ENCODE results near the gene TTC39A.

Gene TTC39A

GRCh38 chr1:51306950-51307349, 23.4 kb downstream of the TTC39A start:
- Histone ChIP-seq H3K27me3 (ENCODE audit: insufficient read depth, insufficient read length) (no peaks in the 10 kb centered on the region), H3K4me3 (ENCODE audit: insufficient read length, low read depth) (no peak overlapping the region), H3K9ac (ENCODE audit: insufficient read length, low read depth) (no peak overlapping the region), H3K4me1 (ENCODE audit: insufficient read depth, insufficient read length) (peaks cover 29% of the 10 kb centered on the region), H3K36me3 (ENCODE audit: insufficient read depth, insufficient read length, low read length) (no peaks in the 10 kb centered on the region), H3K9me3 (ENCODE audit: insufficient read depth, low read length) (no peaks in the 10 kb centered on the region)
- no peak for DNase-seq (ENCODE audit: low read depth, low spot score)
- TF ChIP-seq YY1 (IDR thresholded peaks at IDR 0.05; ENCODE audit: insufficient read depth, insufficient read length) (no peak), ZNF274 (IDR thresholded peaks at IDR 0.05; ENCODE audit: low read depth, low read length) (no peak), SUZ12 (IDR thresholded peaks at IDR 0.05; ENCODE audit: extremely low read depth, insufficient read depth, insufficient read length) (no peak)

- peaks cover 23% of the 10 kb centered on the region for H3K4me1 ChIP-seq (ENCODE audit: insufficient read depth, insufficient read length)
- DNase-seq (ENCODE audit: low read depth, low spot score) = no peak
- no peaks in the 10 kb centered on the region for H3K27me3 ChIP-seq (ENCODE audit: insufficient read depth, insufficient read length)
- no peaks in the 10 kb centered on the region for H3K9me3 ChIP-seq (ENCODE audit: insufficient read depth, low read length)
- no peak overlapping the region for H3K4me3 ChIP-seq (ENCODE audit: insufficient read length, low read depth)
- H3K9ac ChIP-seq (ENCODE audit: insufficient read length, low read depth) = peak overlapping the region; percentile 34
- no peak for TF ChIP-seq ZNF274 (IDR thresholded peaks at IDR 0.05; ENCODE audit: low read depth, low read length)
- no peak for TF ChIP-seq SUZ12 (IDR thresholded peaks at IDR 0.05; ENCODE audit: extremely low read depth, insufficient read depth, insufficient read length)
- no peak for TF ChIP-seq YY1 (IDR thresholded peaks at IDR 0.05; ENCODE audit: insufficient read depth, insufficient read length)
- no peaks in the 10 kb centered on the region for H3K36me3 ChIP-seq (ENCODE audit: insufficient read depth, insufficient read length, low read length)
Measured at GRCh38 chr1:51305371-51305823, 25.0 kb downstream of the TTC39A start.

GRCh38 chr1:51304360-51304759, 26.0 kb downstream of the TTC39A start:
- no peak for DNase-seq (ENCODE audit: low read depth, low spot score)
- no peaks in the 10 kb centered on the region for H3K36me3 ChIP-seq (ENCODE audit: insufficient read depth, insufficient read length, low read length)
- H3K4me3 ChIP-seq (ENCODE audit: insufficient read length, low read depth) = no peak overlapping the region
- no peaks in the 10 kb centered on the region for H3K27me3 ChIP-seq (ENCODE audit: insufficient read depth, insufficient read length)
- H3K9me3 ChIP-seq (ENCODE audit: insufficient read depth, low read length) = peaks cover 3% of the 10 kb centered on the region; the same call in 1 of the 2 replicates
- no peak overlapping the region for H3K9ac ChIP-seq (ENCODE audit: insufficient read length, low read depth)
- TF ChIP-seq YY1 (IDR thresholded peaks at IDR 0.05; ENCODE audit: insufficient read depth, insufficient read length) (no peak), SUZ12 (IDR thresholded peaks at IDR 0.05; ENCODE audit: extremely low read depth, insufficient read depth, insufficient read length) (no peak)
- H3K4me1 ChIP-seq (ENCODE audit: insufficient read depth, insufficient read length) = peaks cover 23% of the 10 kb centered on the region

- TF ChIP-seq YY1 (IDR thresholded peaks at IDR 0.05; ENCODE audit: insufficient read depth, insufficient read length) = no peak
- no peak for TF ChIP-seq SUZ12 (IDR thresholded peaks at IDR 0.05; ENCODE audit: extremely low read depth, insufficient read depth, insufficient read length)
- TF ChIP-seq ZNF274 (IDR thresholded peaks at IDR 0.05; ENCODE audit: low read depth, low read length) = no peak
- H3K9ac ChIP-seq (ENCODE audit: insufficient read length, low read depth) = no peak overlapping the region
- DNase-seq (ENCODE audit: low read depth, low spot score) = no peak
Measured at GRCh38 chr1:51303751-51304251, 26.6 kb downstream of the TTC39A start.

GRCh38 chr1:51303315-51303714, 27.0 kb downstream of the TTC39A start:
- peaks cover 14% of the 10 kb centered on the region for H3K4me1 ChIP-seq (ENCODE audit: insufficient read depth, insufficient read length)
- no peaks in the 10 kb centered on the region for H3K36me3 ChIP-seq (ENCODE audit: insufficient read depth, insufficient read length, low read length)
- peaks cover 12% of the 10 kb centered on the region; the same call in 1 of the 2 replicates for H3K9me3 ChIP-seq (ENCODE audit: insufficient read depth, low read length)
- H3K27me3 ChIP-seq (ENCODE audit: insufficient read depth, insufficient read length) = no peaks in the 10 kb centered on the region
- no peak for DNase-seq (ENCODE audit: low read depth, low spot score)
- H3K4me3 ChIP-seq (ENCODE audit: insufficient read length, low read depth) = no peak overlapping the region
- no peak overlapping the region for H3K9ac ChIP-seq (ENCODE audit: insufficient read length, low read depth)
- TF ChIP-seq ZNF274 (IDR thresholded peaks at IDR 0.05; ENCODE audit: low read depth, low read length) (no peak), YY1 (IDR thresholded peaks at IDR 0.05; ENCODE audit: insufficient read depth, insufficient read length) (no peak), SUZ12 (IDR thresholded peaks at IDR 0.05; ENCODE audit: extremely low read depth, insufficient read depth, insufficient read length) (no peak)

More at GRCh38 chr1:51303751-51304251, 26.6 kb downstream of the TTC39A start:
- H3K9me3 ChIP-seq (ENCODE audit: insufficient read depth, low read length) = peaks cover 8% of the 10 kb centered on the region; the same call in 1 of the 2 replicates
- H3K36me3 ChIP-seq (ENCODE audit: insufficient read depth, insufficient read length, low read length) = no peaks in the 10 kb centered on the region
- peaks cover 18% of the 10 kb centered on the region for H3K4me1 ChIP-seq (ENCODE audit: insufficient read depth, insufficient read length)
- H3K4me3 ChIP-seq (ENCODE audit: insufficient read length, low read depth) = no peak overlapping the region
- no peaks in the 10 kb centered on the region for H3K27me3 ChIP-seq (ENCODE audit: insufficient read depth, insufficient read length)

GRCh38 chr1:51302746-51303145, 27.6 kb downstream of the TTC39A start:
- H3K9ac ChIP-seq (ENCODE audit: insufficient read length, low read depth) = no peak overlapping the region
- H3K4me1 ChIP-seq (ENCODE audit: insufficient read depth, insufficient read length) = peaks cover 18% of the 10 kb centered on the region
- no peak overlapping the region for H3K4me3 ChIP-seq (ENCODE audit: insufficient read length, low read depth)
- no peak for TF ChIP-seq SUZ12 (IDR thresholded peaks at IDR 0.05; ENCODE audit: extremely low read depth, insufficient read depth, insufficient read length)
- TF ChIP-seq YY1 (IDR thresholded peaks at IDR 0.05; ENCODE audit: insufficient read depth, insufficient read length) = no peak
- no peak for TF ChIP-seq ZNF274 (IDR thresholded peaks at IDR 0.05; ENCODE audit: low read depth, low read length)
- no peaks in the 10 kb centered on the region for H3K36me3 ChIP-seq (ENCODE audit: insufficient read depth, insufficient read length, low read length)
- no peak for DNase-seq (ENCODE audit: low read depth, low spot score)
- H3K9me3 ChIP-seq (ENCODE audit: insufficient read depth, low read length) = peaks cover 12% of the 10 kb centered on the region; the same call in 1 of the 2 replicates
- no peaks in the 10 kb centered on the region for H3K27me3 ChIP-seq (ENCODE audit: insufficient read depth, insufficient read length)

- Histone ChIP-seq H3K4me3 (ENCODE audit: insufficient read length, low read depth) (no peak overlapping the region), H3K36me3 (ENCODE audit: insufficient read depth, insufficient read length, low read length) (no peaks in the 10 kb centered on the region), H3K9me3 (ENCODE audit: insufficient read depth, low read length) (peaks cover 12% of the 10 kb centered on the region; the same call in 1 of the 2 replicates), H3K4me1 (ENCODE audit: insufficient read depth, insufficient read length) (peaks cover 22% of the 10 kb centered on the region), H3K9ac (ENCODE audit: insufficient read length, low read depth) (no peak overlapping the region), H3K27me3 (ENCODE audit: insufficient read depth, insufficient read length) (no peaks in the 10 kb centered on the region)
- TF ChIP-seq ZNF274 (IDR thresholded peaks at IDR 0.05; ENCODE audit: low read depth, low read length) (no peak), SUZ12 (IDR thresholded peaks at IDR 0.05; ENCODE audit: extremely low read depth, insufficient read depth, insufficient read length) (no peak), YY1 (IDR thresholded peaks at IDR 0.05; ENCODE audit: insufficient read depth, insufficient read length) (no peak)
- no peak for DNase-seq (ENCODE audit: low read depth, low spot score)
Measured at GRCh38 chr1:51302270-51302669, 28.1 kb downstream of the TTC39A start.

Data from NT2/D1 (cell line).